K562 (cell line): Measurements from ENCODE around the gene JUN. TPM values are rescaled to one million over a fixed set of nuclear protein-coding genes. Genes with fewer than 3 reads are reported as not detected.
A peak's percentile ranks its signal among the peaks of the same experiment; 100 is the strongest.

ENCODE experiments used
- ATAC-seq: fragments of 200-7000 bp; cut with Tn5 transposase; 3 replicates; pipeline ENCODE4 v1.9.1; 2020; ENCODE audit warnings: moderate library complexity
- BruUV-seq: library from RNA; stranded (reverse); fragments of 400-500 nt; replicated peaks from 2 replicates; lab custom pipeline; 2021; lab: Mats Ljungman, UMichigan
- CTCF ChIA-PET: fragments of 300-600 bp; formaldehyde crosslinking; extraction: SDS; loops from one replicate; lab custom pipeline; 2021; ENCODE audit warnings: low intra/inter-chr PET ratio; lab: Yijun Ruan, JAX
- POLR2A ChIA-PET: fragments of 300-600, 350-650 bp; sonication (Branson Sonifier 250); formaldehyde crosslinking; extraction: SDS; loops from one replicate; lab custom pipeline; 2021; ENCODE audit warnings: antibody characterized with exemption, inconsistent platforms; lab: Yijun Ruan, JAX
- DNase-seq, 4 experiments: peaks; one replicate each; pipeline versions ENCODE4 v3.0.0 to v3.0.0-alpha.2; 2011 to 2018; ENCODE audit warnings: low spot score in 3 of 4, mixed read lengths in 3 of 4; ENCODE audit errors: extremely low read depth in 1 of 4
- FAIRE-seq: peaks from 2 replicates; lab custom pipeline; 2011; peaks lifted over from hg19 to GRCh38; lab: Jason Lieb, UNC
- H2AFZ ChIP-seq: 2 replicates; pipeline ENCODE4 v1.6.0; 2011; ENCODE audit warnings: low read depth, low read length, control low read depth, inconsistent platforms
- H3K27ac ChIP-seq: fragments of 200-600 bp; 3 replicates; pipeline ENCODE4 v1.8.0; 2011; ENCODE audit warnings: low read depth, mild to moderate bottlenecking, control low read depth, inconsistent platforms, low read length, moderate library complexity, mixed read lengths; ENCODE audit errors: extremely low read depth
- H3K27me3 ChIP-seq, 2 experiments: fragments of 300-600 bp in 1 of 2; 2 replicates in 1 of 2; 3 replicates in 1 of 2; pipeline versions ENCODE4 v1.6.0 to v1.8.0; 2011; ENCODE audit warnings: inconsistent platforms in 2 of 2, low read length in 2 of 2, mild to moderate bottlenecking in 1 of 2, mixed read lengths in 1 of 2, moderate library complexity in 1 of 2; ENCODE audit not compliant: control insufficient read depth in 2 of 2, insufficient read depth in 2 of 2
- H3K36me3 ChIP-seq: fragments of 300-600 bp; 3 replicates; pipeline ENCODE4 v1.8.0; 2011; ENCODE audit warnings: mild to moderate bottlenecking, low read length, inconsistent platforms; ENCODE audit not compliant: control insufficient read depth, insufficient read depth
- H3K4me1 ChIP-seq, 2 experiments: fragments of 200-600 bp in 1 of 2; replicated peaks in 1 of 2; 2 replicates in 1 of 2; 3 replicates in 1 of 2; pipeline versions ENCODE4 v1.5.1 to v1.8.0; 2011; ENCODE audit warnings: inconsistent platforms in 2 of 2, low read length in 2 of 2, mild to moderate bottlenecking in 1 of 2, mixed read lengths in 1 of 2, moderate library complexity in 1 of 2; ENCODE audit not compliant: control insufficient read depth in 2 of 2, insufficient read depth in 2 of 2
- H3K4me2 ChIP-seq: 2 replicates; pipeline ENCODE4 v1.6.1; 2011; ENCODE audit warnings: low read length, control low read depth, inconsistent platforms, mixed read lengths; ENCODE audit not compliant: insufficient read depth
- H3K4me3 ChIP-seq: fragments of 200-600 bp; sonication (generic), shearing (Covaris generic); 2 replicates; pipeline ENCODE4 v1.5.1; 2016; ENCODE audit warnings: control low read depth, inconsistent platforms
- H3K79me2 ChIP-seq: fragments of 200-600 bp; 3 replicates; pipeline ENCODE4 v1.8.0; 2011; ENCODE audit warnings: low read length, inconsistent platforms; ENCODE audit not compliant: control insufficient read depth, insufficient read depth
- H3K9ac ChIP-seq, 2 experiments: 2 replicates each; pipeline versions ENCODE4 v1.6.0 to v1.6.1; 2011; ENCODE audit warnings: low read depth in 2 of 2, low read length in 2 of 2, control low read depth in 1 of 2, inconsistent platforms in 1 of 2, mild to moderate bottlenecking in 1 of 2, mixed read lengths in 1 of 2; ENCODE audit not compliant: insufficient read depth in 1 of 2
- H3K9me1 ChIP-seq: one replicate; pipeline ENCODE4 v1.6.0; 2011; ENCODE audit warnings: inconsistent platforms, mild to moderate bottlenecking, low read length, moderate library complexity; ENCODE audit not compliant: control insufficient read depth, insufficient read depth
- H3K9me3 ChIP-seq: replicated peaks from 2 replicates; pipeline ENCODE4 v1.5.1; 2011; ENCODE audit warnings: low read depth, low read length, inconsistent platforms; ENCODE audit not compliant: control insufficient read depth, insufficient read depth
- H4K20me1 ChIP-seq: replicated peaks from 2 replicates; pipeline ENCODE4 v1.6.1; 2011; ENCODE audit warnings: low read length, inconsistent platforms, mixed read lengths; ENCODE audit not compliant: control insufficient read depth, insufficient read depth
- POLR2G ChIP-seq: fragments of 200-400 bp; formaldehyde crosslinking; IDR thresholded peaks from 2 replicates; pipeline ENCODE4 v1.6.1; 2017; ENCODE audit warnings: low read depth, mild to moderate bottlenecking, antibody characterized with exemption, low read length, moderate library complexity
- ZBTB8A ChIP-seq: fragments of 450-650 bp; IDR thresholded peaks from 2 replicates; pipeline ENCODE4 v1.6.1; 2018; ENCODE audit warnings: mild to moderate bottlenecking, moderate library complexity; ENCODE audit not compliant: partially characterized antibody
- WGBS: fragments of 100-300 bp; shearing (Covaris generic); methylation state at CpG from one replicate; pipeline ENCODE4 v1.1.6; 2016; ENCODE audit warnings: low coverage, mixed read lengths; ENCODE audit not compliant: insufficient coverage; ENCODE audit errors: missing lambda C conversion rate; 5-methylcytosine and 5-hydroxymethylcytosine counted together
- in situ Hi-C: fragments of 300-500 bp; cut with MboI; formaldehyde crosslinking; loops from 4 replicates; pipeline ENCODE4 v1.15.0; 2018; ENCODE audit warnings: inconsistent platforms, mixed read lengths
- intact Hi-C: fragments of 100-400 bp; cut with micrococcal nuclease; formaldehyde crosslinking; loops from 2 replicates; pipeline ENCODE4 v1.14.2; 2022
- polyA plus RNA-seq, 8 experiments: library from polyadenylated mRNA; depleted of rRNA in 4 of 8; stranded (reverse) in 5 of 8; unstranded in 3 of 8; fragments of >200 nt; fragmentation: Nextera tagmentation in 2 of 8; fragmentation: Illumina TruSeq in 1 of 8; extraction: Ambion mirVana in 2 of 8; extraction: Trizol in 1 of 8; gene quantifications; 2 replicates each; pipeline versions ENCODE4 v1.2.1 to v1.2.3, GENCODE V29; 2011 to 2014; ENCODE audit warnings: inconsistent platforms in 1 of 8, missing spikeins in 1 of 8
- total RNA-seq, 7 experiments: library from RNA; depleted of rRNA in 6 of 7; stranded (reverse); fragments of >200 nt in 6 of 7; fragmentation: Illumina TruSeq in 2 of 7; extraction: Trizol in 2 of 7; gene quantifications; 2 replicates each; pipeline versions ENCODE4 v1.2.1 to v1.2.3, GENCODE V29; 2011 to 2021; ENCODE audit warnings: low replicate concordance in 1 of 7
- TF ChIP-seq, protein P1 (sequence below): fragments of 450-650 bp; formaldehyde crosslinking; conservative IDR thresholded peaks from 2 replicates; pipeline ENCODE4 v1.4.0; 2022; ENCODE audit warnings: mild to moderate bottlenecking, missing genetic modification characterization

The JUN gene
- total and polyA plus RNA-seq, 9 of the 15 experiments (the other 6 are each of a cell fraction or from before 2014, with no cell fraction given), result 0.32 to 23.4 (median 4.0) TPM

GRCh38 chr1:58798910-58799442, 15.1 kb upstream of the JUN start:
- no peaks in the 10 kb centered on the region for H3K9me1 ChIP-seq
- POLR2A ChIA-PET, result interaction anchor here (0.6 to 2.2 kb wide), 2 partner anchors 15 to 372 kb away, joined by 3 to 8 read pairs; partner anchors contain the start of gene JUN
- H3K4me1 ChIP-seq, result 0 out of 5 replicates have a peak, but pooled peaks cover 0 to 3% of the 10 kb centered on the region in 2 experiments
- no TSS peak for BruUV-seq
- DNase-seq (no peak), ATAC-seq (peak; percentile 32; the same call in 2 of the 3 replicates), FAIRE-seq (no peak)
- no peaks in the 10 kb centered on the region for H3K79me2 ChIP-seq
- no peaks in the 10 kb centered on the region for H3K27me3 ChIP-seq
- intact Hi-C loops (no loop called here), in situ Hi-C loops (no loop called here)
- TF ChIP-seq POLR2G, result no peak
- no peaks in the 10 kb centered on the region for H3K9me3 ChIP-seq
- CTCF ChIA-PET, result no interaction called here
- no peak overlapping the region for H3K27ac ChIP-seq
- no peak overlapping the region for H3K9ac ChIP-seq
- WGBS, result 0% methylated on average over 1 of the region's 1 CpG
- H3K4me2 ChIP-seq, result no peak overlapping the region
- no peaks in the 10 kb centered on the region for H3K36me3 ChIP-seq
- no peaks in the 10 kb centered on the region for H4K20me1 ChIP-seq
- H3K4me3 ChIP-seq, result no peak overlapping the region
- H2AFZ ChIP-seq, result no peak overlapping the region

GRCh38 chr1:58796416-58796815, 12.6 kb upstream of the JUN start:
- Histone ChIP-seq H3K4me2 (no peak overlapping the region), H3K79me2 (no peaks in the 10 kb centered on the region), H3K27me3 (no peaks in the 10 kb centered on the region), H3K4me3 (no peak overlapping the region), H3K36me3 (no peaks in the 10 kb centered on the region), H3K9me3 (no peaks in the 10 kb centered on the region), H3K9ac (no peak overlapping the region), H4K20me1 (no peaks in the 10 kb centered on the region), H2AFZ (no peak overlapping the region), H3K27ac (no peak overlapping the region), H3K9me1 (no peaks in the 10 kb centered on the region), H3K4me1 (0 out of 5 replicates have a peak, but pooled peaks cover 0 to 3% of the 10 kb centered on the region in 2 experiments)
- intact Hi-C loops, result no loop called here
- no peak for TF ChIP-seq ZBTB8A
- TF ChIP-seq, protein P1, sequence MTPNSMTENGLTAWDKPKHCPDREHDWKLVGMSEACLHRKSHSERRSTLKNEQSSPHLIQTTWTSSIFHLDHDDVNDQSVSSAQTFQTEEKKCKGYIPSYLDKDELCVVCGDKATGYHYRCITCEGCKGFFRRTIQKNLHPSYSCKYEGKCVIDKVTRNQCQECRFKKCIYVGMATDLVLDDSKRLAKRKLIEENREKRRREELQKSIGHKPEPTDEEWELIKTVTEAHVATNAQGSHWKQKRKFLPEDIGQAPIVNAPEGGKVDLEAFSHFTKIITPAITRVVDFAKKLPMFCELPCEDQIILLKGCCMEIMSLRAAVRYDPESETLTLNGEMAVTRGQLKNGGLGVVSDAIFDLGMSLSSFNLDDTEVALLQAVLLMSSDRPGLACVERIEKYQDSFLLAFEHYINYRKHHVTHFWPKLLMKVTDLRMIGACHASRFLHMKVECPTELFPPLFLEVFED, result no peak
- no TSS peak for BruUV-seq
- DNase-seq, result no peak
- no peak for FAIRE-seq
- in situ Hi-C loops, result no loop called here
- ATAC-seq, result no peak
- CTCF ChIA-PET, result no interaction called here
- POLR2A ChIA-PET, result no interaction called here
